NCI-H146 treated with DMSO at 0.1 percent for 48 hours (cell line): ENCODE results near the gene DDX11.
"Not testable (repeated sequence)": the region's sequence is repeated elsewhere in the genome, so short reads cannot be mapped to it uniquely, and the experiment has no call there.

Experiments used
- DNase-seq: peaks from one replicate; lab custom pipeline; 2025; ENCODE audit not compliant: unreplicated experiment; lab: John Stamatoyannopoulos, UW

DDX11 gene

DNA sequence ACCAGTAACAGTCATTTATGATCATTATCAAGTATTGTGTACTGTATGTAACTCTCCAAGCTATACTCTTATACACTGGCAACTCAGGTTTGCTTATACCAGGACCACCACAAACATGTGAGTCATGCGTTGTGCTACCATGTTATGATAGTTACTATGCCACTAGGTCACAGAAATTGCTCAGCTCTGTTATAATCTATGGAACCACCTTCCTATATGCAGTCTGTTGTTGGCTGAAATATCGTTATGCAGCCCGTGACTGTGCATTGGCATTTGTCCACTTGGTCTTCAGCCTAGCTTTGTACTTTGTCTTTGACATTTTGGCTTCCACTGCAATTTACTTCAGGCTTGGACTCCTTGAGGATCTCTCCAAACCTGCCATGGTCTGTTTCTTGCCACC, 7.5 kb upstream of the DDX11 start:
- not testable (repeated sequence) for DNase-seq

DNA sequence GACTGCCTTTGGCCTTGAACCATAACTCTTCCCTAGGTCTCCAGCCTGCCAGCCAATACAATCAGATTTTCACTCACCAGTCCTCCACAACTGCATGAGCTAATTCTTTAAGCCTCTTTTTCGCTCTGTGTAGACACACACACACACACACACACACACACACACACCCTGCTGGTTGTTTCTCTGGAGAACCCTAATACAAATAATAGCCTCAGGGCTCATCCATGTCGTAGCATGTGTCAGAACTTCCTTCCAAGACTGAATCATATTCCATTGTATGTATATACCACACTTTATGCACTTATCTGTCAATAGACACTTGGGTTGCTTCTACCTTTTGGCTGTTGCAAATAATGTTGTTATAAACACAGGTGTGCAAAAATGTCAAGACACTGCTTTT, 6.0 kb upstream of the DDX11 start:
- DNase-seq: not testable (repeated sequence)

DNA sequence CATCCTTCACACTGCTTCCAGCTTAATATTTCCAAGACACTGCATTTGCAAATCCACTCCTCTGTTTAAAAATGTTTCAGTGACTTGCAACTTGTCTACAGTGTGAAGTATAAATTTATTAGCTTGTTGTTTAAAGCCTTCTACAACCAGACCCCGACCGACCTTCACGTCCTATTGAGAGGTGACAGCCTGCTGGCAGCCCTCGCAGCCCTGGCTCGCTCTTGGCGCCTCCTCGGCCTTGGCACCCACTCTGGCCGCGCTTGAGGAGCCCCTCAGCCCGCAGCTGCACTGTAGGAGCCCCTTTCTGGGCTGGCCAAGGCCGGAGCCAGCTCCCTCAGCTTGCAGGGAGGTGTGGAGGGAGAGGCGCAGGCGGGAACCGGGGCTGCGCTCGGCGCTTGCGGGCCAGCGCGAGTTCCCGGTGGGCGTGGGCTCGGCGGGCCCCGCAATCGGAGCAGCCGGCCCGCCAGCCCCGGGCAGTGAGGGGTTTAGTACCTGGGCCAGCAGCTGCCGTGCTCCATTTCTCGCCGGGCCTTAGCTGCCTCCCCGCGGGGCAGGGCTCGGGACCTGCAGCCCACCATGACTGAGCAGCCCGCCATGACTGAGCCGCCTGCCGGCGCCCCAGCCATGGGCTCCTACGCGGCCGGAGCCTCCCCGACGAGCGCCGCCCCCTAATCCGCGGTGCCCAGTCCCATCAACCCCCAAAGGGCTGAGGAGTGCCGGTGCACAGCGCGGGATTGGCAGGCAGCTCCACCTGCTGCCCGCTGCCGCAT, 2.5 kb upstream of the DDX11 start:
- not testable (repeated sequence) for DNase-seq

DNA sequence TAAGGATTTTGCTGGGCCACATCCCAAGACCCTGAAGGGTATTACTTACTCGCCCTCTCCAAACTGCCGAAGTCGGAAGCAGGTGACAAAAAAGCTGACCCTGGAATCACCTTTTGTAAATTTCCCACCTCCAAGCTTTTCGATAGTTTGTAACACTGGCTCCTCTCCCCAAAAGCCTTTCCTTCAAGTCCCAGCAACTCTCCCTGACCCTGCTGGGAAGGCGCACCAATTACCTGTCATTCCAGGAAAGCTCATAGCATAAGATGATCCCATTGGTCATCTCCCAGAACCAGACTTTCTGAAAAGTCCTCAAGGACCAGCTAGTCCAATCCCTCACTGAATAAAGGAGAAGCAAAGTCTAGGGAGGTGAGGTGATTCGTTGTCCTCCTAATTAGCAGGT, 698 bp upstream of the DDX11 start:
- DNase-seq: not testable (repeated sequence)

DNA sequence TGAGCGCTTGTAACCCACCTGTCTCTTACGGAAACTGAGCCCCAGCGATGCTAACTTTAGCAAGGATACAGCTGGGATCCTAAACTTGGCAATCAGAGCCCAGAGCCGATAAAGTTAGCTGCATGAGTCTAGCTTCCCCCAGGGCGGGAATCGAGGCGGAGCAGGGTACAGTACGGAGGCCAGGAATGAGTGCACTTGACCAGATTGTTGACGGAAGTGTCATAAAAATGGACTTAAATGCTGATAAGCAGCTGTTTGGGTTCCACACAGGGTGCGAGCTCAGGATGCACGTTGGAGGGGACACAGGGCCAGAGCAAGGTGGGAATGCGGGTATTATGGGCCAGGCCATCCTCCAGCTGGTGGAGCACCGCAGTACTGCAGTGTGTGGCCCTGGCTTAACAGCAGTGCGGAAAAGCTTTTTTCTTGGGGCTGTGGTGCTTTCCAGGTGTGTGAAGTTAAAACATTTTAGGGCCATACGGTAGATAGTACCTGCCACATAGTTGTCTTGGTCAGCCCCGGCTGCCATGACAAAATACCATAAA, 744 bp downstream of the DDX11 start:
- not testable (repeated sequence) for DNase-seq

DNA sequence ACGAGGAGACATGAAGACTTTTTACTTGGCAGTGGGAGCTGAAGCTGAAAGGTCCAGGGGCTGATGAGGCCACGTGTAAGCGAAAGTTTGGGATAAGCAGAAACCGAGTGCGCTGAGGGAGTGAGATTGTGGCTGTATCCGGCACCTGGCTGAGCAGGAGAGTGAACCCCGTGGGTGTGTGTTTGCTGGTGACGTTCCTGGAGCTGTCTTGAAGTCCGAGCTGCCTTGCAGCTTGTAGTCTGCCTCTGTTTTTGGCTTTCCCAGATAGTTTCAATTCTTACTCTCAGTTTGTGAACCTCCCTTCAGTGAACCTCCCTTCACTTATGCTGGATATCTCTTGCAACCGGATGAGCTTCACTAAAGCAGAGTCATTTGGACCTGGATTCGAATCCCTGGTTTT, 2.5 kb downstream of the DDX11 start:
- DNase-seq: not testable (repeated sequence)

DNA sequence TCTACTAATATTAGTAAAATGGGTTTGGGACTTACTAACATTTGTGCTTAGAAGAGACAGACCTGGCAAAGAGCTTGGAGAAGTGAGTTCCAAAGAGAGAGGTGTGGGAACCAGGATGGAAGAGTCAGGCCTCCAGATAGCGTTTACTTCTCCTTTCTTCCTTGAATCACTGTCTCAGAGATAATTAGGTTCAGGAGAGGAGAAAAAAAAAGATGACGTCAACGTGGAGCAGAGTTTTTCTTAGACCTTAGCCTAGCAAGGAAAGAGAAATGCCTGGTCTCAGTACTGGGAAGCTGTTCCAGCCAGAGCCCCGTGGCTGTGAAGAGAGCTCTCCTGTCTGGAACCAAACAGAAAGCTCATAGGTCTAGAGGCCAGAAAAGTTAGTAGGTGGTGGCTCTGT, 3.4 kb downstream of the DDX11 start:
- DNase-seq: not testable (repeated sequence)

DNA sequence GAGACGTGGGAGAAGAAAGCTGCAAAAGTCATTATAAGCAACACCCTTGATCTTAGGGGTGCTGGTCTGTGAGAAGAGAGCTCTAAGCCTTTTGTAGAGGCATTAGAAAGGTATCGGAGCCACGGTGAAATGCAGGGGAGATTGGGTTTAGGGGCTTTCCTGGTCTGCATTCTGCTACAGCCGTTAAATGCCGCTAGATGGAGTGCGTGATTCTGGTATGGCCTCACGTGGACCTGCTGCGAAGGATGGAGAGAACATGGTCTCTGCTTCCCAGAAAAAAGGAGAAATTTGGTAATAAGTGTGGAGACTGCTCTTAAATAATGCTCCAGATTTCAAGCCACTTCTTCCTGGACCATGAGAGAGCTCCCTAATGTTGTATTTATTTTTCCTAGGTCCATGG, 4.3 kb downstream of the DDX11 start:
- not testable (repeated sequence) for DNase-seq

DNA sequence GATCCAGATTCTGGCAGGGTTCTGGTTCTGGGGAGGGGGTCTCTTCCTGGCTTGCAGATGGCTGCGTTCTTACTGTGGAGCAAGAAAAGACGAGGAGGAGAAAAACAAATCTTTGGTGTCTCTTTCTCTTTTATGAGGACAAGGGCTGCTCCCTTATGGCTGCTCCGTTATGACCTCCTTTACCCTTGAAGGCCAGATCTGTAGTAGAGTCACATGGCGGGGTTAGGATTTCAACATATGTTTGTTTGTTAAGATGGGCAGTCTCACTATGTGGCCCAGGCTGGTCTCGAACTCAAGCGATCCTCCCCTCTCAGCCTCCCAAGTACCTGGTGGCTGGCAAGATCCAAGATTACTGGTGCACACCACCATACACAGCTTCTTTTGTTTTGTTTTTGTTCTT, 5.8 kb downstream of the DDX11 start:
- DNase-seq: not testable (repeated sequence)

DNA sequence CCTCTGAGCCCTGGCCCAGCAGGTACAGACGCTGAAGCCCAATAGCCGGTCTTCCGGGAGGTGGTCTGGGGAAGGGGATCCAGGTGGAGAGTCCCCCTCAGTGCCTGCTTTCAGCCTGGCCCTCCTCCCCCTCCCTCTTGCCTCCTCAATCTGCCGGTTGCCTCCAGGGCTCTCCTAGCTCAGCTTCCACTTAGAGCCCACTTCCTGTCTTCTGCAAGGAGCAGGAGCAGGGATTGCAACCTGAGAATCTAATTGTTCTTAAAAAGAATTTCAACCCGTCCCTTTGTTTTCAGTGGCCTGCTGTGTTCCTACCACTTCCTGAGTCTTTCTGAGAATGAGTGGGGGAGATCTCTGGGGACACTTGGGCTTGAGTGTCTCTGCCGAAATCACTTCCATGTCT, 6.6 kb downstream of the DDX11 start:
- DNase-seq: not testable (repeated sequence)

DNA sequence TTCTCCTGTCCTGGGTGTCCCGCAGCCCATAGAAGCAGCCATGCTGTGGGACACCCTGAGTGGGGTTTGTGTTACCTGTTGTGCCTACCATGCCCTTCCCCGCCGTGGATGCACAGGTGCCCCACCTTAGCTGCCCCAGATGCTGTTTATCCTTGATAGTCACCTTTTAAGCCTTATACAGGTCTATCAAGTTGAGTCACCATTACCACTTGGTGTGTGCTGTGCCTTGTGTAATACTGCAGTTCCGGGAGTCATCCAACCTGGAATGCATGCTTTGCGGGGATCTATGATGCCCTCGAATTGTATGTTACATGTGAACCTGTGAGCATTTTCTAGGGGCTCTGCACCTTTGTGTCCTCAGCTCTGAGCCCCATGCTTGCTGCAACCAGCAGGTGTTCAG, 7.6 kb downstream of the DDX11 start:
- not testable (repeated sequence) for DNase-seq

DNA sequence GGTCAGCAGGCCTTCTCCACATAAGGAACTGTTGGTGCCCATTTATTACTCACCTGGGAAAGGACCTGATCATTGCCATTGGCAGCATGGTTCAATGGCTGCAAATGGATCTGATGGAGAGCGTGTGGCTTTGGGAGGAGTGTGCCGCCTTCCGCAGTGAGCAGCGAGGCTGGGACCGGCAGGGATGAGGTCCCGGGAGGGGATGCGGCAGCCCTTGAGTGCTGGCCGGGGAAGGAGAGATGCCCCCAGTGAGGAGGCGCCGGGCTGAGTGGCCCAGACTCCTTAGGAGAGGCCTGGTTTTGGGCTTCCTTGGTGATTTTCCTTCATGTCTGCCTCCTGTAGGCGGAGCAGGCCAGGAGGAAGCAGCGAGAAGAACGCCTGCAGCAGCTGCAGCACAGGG, 10.6 kb downstream of the DDX11 start:
- DNase-seq: not testable (repeated sequence)

DNA sequence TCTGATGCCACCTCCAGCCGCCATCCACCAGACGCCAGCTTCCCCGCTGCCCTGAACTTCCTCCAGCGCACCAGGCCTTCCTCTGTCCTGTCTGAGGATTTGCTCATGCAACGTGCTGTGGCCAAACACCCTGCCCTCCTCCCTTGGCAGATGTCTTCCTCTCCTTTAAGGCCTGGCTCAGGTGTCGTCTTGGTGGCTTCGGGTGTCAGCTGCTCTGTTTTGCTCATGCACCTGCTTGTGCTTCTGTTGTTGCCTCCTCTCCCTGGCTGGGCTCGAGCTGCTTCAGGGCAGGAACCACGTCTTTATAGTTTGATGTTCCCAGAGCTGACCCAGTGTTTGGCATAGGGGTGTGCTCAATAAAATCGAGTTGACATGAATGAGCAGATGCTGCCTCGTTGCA, 12.4 kb downstream of the DDX11 start:
- DNase-seq: not testable (repeated sequence)

DNA sequence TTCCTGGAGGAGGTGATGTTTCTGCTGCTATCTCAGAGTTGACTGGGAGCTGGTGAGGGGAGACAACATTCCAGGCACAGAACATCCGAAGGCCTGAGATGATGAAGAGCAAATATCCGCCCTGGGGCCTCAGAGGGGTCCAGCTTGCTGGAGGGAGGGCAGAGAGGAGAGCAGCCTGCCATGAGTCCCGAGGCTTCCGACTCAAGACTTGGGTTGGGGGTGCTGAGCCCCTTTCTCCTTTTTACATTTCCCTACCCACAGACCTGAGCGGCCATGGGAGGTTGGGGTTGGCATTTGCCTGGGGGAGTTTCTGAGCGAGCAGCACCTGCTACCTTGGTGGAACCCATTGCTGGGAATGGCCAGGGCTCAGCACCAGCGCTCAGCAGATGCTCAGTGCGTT, 13.8 kb downstream of the DDX11 start:
- not testable (repeated sequence) for DNase-seq

DNA sequence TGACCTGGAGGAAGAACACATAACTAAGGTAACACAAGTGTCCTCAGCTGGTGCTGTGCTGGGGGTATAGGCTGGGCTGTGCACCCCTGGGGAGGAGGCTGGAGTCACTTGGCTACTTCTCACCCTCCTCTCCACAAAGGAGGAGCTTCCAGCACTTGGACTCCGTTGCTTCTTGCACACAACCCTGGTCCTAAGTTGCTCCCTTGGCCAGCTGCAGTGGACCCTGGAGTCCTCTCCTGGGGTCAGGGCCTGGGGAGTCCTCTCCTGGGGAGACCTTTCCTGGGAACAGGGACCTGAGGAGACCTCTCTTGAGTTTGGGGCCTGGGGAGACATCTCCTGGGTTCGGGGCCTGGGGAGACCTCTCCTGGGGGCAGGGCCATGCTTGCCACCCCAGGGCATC, 14.3 kb downstream of the DDX11 start:
- DNase-seq: not testable (repeated sequence)

DNA sequence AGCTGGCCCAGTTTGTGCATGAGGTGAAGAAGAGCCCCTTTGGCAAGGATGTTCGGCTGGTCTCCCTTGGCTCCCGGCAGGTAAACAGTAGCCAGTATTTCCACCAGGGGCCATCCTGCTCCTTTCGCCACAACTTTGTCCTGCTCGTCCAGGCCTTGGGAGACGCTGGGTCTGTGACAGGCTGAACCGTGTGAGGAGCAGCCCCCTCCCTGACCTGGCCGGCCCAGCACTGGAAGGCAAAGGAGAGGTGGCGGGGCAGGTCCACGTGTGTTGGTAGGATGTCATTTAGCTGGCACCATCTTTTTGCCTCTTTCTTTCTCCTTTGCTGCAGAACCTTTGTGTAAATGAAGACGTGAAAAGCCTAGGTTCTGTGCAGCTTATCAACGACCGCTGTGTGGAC, 15.4 kb downstream of the DDX11 start:
- DNase-seq: no peak

DNA sequence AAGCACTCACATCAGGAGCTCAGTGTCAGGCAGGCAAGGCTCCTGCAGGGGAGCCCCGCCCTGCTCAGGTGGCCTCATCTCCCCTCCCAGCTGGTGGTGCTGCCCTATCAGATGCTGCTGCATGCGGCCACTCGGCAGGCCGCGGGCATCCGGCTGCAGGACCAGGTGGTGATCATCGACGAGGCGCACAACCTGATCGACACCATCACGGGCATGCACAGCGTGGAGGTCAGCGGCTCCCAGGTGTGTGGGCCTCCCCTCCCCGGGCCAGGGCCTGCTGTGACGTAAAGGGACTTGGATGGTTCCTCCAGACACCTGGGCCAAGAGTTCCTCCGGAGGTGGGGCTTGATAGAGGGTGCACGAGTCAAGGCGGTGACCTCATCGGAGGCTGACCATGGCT, 18.0 kb downstream of the DDX11 start:
- DNase-seq: not testable (repeated sequence)

DNA sequence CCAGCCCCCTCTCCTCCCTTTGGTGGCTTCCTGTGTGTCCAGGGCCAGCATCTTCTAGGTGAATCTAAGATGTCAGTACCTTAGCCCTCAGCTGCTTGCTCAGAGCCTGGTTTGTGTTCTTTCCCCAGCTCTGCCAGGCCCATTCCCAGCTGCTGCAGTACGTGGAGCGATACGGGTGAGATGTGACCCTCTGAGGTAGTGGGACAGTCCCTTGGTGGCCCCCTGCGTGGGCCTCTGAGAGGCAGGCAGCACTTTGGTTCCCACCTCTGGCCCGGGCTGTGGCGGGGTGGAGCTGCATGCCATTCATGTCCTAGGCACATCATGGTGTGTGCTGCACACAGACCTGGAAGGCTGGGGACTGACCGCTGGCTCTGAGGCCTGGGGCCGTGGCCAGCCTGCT, 19.1 kb downstream of the DDX11 start:
- DNase-seq: not testable (repeated sequence)

DNA sequence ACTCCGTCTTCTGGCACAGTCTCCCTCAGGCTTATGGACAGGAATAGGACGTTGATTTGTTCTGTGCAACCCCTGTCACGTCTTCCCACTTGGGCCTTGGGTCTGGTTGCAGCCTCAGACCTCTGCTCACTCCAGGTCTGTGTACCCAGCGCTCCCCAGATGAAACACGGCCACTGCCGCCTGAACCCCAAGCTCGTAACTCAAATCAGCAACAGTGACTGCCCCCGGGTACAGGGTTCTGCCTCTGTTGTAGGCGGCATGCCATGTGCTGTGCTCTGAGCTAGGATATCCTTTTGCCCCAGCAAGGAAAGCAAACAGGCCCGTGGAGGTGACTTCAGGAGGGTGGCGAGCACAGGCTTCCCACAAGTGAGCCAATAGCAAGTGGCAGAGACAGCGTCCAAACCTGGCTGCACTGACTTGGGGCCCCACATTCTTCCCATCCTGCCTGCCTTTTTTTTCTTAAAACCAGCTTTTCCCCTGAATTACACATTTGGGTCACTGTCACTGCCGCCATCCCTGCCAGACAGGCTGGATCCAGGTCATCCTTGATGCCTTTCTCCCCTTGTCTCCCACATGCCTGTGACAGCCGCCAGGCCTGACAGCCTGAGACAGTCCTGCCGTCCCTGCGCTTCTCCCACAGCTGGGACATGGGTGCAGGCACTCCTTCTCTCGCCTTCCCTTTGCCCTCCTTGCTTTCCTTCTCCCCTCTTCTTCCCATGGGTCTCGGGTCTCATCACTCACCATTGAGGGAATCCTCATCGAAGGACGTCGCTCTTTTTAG, 21.6 kb downstream of the DDX11 start:
- DNase-seq: not testable (repeated sequence)

DNA sequence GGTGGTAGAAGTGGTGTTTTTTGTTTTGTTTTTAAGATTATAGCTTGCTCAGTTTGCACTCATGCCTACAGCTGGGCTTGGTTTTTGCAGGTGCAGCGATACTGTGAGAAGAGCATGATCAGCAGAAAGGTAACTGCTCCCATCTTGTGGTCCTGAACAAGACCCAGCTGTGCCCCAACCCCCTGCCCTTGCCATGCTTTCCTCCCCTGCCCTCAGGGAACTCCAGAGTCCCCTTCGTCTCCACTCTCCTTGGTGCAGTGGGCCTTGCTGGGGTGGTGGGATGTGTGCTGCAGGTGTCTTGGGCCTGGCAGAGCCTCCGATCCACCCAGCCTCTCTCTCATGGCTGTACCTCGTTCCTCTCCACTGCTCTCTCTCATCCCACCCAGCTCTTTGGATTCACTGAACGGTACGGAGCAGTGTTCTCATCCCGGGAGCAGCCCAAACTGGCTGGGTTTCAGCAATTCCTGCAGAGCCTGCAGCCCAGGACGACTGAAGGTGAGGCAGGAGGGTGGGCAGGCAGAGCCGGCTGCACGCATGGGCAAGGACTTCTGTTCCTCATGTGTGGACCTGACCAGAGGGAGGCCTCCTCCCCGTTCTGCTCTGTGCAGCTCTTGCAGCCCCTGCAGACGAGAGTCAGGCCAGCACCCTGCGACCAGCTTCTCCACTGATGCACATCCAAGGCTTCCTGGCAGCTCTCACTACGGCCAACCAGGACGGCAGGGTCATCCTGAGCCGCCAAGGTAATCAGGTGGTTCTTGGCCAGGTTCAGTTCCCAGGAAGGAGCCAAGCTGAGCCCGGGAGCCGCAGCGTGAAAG, 22.8 kb downstream of the DDX11 start:
- DNase-seq: not testable (repeated sequence)

DNA sequence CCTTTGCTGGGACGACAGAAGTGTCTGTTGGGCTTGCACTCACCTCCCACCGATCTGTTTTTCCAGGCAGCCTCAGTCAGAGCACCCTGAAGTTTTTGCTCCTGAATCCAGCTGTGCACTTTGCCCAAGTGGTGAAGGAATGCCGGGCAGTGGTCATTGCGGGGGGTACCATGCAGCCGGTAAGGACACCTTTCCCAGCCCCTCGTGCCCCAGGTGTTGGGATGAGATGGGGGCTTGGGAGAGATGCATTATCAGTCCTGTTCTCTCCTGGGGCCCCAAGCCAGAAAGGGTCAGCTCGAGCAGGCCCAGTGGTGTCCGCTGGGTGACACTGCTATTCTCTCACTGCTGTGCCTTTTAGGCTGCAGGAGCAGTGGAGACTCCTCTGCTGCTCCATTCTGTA, 24.2 kb downstream of the DDX11 start:
- DNase-seq: not testable (repeated sequence)
